ENCODE measurements around the gene GREM2. TPM values are rescaled to one million over a fixed set of nuclear protein-coding genes. Genes with fewer than 3 reads are reported as not detected.

GREM2 gene
- total RNA-seq, 4 donors from 2014 or later, result 1.8 to 8.9 (median 3.3) TPM

DNA sequence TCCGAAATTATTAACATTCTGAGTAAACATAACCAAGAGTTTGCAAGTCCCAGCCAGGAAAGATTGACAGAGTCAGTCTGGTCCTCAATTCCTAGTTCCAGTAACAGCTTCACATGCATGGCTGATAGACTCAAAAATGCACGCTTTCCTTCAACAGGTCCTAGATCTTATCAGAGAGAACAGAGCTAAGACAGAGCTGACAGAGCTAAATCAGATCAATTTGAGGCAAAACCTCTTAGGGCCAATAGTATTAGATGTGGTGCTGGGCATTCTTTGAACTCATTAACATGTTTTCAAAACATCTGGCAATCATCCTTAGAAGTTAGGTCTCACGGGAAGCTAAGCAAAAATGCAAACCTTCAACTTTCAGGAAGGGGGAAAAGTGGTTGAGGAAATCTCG is 114.0 kb downstream of the GREM2 start:
- H3K4me1 ChIP-seq, result no peaks in the 10 kb centered on the region
- H3K27ac ChIP-seq, result no peak overlapping the region
- H3K27me3 ChIP-seq, result no peaks in the 10 kb centered on the region
- TF ChIP-seq, protein P1, sequence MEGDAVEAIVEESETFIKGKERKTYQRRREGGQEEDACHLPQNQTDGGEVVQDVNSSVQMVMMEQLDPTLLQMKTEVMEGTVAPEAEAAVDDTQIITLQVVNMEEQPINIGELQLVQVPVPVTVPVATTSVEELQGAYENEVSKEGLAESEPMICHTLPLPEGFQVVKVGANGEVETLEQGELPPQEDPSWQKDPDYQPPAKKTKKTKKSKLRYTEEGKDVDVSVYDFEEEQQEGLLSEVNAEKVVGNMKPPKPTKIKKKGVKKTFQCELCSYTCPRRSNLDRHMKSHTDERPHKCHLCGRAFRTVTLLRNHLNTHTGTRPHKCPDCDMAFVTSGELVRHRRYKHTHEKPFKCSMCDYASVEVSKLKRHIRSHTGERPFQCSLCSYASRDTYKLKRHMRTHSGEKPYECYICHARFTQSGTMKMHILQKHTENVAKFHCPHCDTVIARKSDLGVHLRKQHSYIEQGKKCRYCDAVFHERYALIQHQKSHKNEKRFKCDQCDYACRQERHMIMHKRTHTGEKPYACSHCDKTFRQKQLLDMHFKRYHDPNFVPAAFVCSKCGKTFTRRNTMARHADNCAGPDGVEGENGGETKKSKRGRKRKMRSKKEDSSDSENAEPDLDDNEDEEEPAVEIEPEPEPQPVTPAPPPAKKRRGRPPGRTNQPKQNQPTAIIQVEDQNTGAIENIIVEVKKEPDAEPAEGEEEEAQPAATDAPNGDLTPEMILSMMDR (IDR thresholded peaks at IDR 0.05), result no peak
- TF ChIP-seq POLR2A (IDR thresholded peaks at IDR 0.05) (no peak), EP300 (IDR thresholded peaks at IDR 0.05) (no peak), POLR2AphosphoS5 (IDR thresholded peaks at IDR 0.05) (no peak)
- no peak for ATAC-seq
- no peak overlapping the region for H3K4me3 ChIP-seq
- no peaks in the 10 kb centered on the region for H3K9me3 ChIP-seq
- H3K36me3 ChIP-seq, result no peaks in the 10 kb centered on the region
- WGBS, 2 donors (ENCODE audit: low coverage in 1 of 2), result 61 to 87% methylated on average over 3 to 4 of the region's 4 CpGs

DNA sequence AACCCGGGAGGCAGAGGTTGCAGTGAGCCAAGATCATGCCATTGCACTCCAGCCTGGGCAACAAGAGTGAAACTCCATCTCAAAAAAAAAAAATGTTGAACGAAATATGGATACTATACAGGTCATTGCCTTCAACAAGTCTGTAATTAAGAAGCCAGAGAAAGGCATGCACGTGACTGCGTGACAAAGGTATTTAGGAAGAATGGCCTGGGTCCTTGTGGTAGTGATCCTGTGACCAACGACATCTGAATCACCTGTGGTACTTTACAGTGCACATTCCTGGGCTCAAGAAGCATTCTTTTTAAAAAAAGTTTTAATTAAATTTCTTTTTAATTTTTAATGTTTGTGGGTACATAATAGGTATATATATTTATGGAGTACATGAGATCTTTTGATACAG is 115.0 kb downstream of the GREM2 start:
- Histone ChIP-seq H3K27ac (no peak overlapping the region), H3K4me1 (no peaks in the 10 kb centered on the region), H3K4me3 (no peak overlapping the region), H3K27me3 (no peaks in the 10 kb centered on the region), H3K9me3 (no peaks in the 10 kb centered on the region), H3K36me3 (no peaks in the 10 kb centered on the region)
- TF ChIP-seq EP300 (IDR thresholded peaks at IDR 0.05) (no peak), POLR2AphosphoS5 (IDR thresholded peaks at IDR 0.05) (no peak), POLR2A (IDR thresholded peaks at IDR 0.05) (no peak)
- TF ChIP-seq, protein P1 (IDR thresholded peaks at IDR 0.05), result no peak
- WGBS, 2 donors (ENCODE audit: low coverage in 1 of 2), result 96% methylated on average over 5 of the region's 5 CpGs; no CpG with 5 or more reads in 1 of the 2 donors
- no peak for ATAC-seq

DNA sequence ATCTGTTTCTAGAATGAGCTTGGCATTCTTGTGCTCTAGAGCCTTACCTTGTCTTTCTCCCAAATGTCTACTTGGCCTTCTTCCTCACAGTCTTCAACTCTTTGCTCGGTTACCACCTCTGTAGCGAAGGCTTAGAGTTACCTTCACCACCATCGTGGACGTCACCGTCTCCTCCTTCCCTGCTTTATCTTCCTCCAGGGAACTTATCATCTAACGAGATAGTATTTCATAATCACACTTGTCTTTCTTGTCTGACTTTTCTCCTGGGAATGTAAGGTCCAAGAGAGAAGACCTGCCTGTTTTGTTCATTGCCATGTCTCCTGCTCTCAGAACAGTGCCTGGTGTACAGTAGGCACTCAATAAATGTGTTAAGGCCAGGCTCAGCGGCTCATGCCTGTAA is 115.6 kb downstream of the GREM2 start:
- H3K27me3 ChIP-seq, result no peaks in the 10 kb centered on the region
- 92 to 95% methylated on average over 3 to 5 of the region's 7 CpGs for WGBS, 2 donors (ENCODE audit: low coverage in 1 of 2)
- no peaks in the 10 kb centered on the region for H3K9me3 ChIP-seq
- TF ChIP-seq POLR2A (IDR thresholded peaks at IDR 0.05), result no peak
- no peak for ATAC-seq
- H3K36me3 ChIP-seq, result no peaks in the 10 kb centered on the region
- H3K27ac ChIP-seq, result no peak overlapping the region
- no peak overlapping the region for H3K4me3 ChIP-seq
- H3K4me1 ChIP-seq, result no peaks in the 10 kb centered on the region

DNA sequence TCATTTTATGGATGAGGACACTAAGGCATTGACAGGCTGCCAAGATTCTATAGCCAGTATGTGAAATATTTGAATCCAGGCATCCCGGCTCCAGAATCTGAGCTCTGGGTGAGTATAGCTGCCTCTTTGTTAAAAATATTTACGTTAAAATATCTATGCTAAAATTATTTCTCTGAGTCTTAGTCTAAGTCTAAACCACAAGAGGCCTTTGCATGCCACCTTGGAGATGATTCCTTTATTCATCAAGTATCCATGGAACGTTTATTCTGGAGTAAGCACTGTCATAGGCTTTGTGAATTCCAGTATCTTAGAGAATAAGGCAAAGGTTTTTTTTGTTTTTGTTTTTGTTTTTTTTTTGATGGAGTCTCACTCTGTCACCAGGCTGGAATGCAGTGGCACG is 116.4 kb downstream of the GREM2 start:
- ATAC-seq, result no peak
- H3K27me3 ChIP-seq, result no peaks in the 10 kb centered on the region
- no peak overlapping the region for H3K4me3 ChIP-seq
- H3K9me3 ChIP-seq, result no peaks in the 10 kb centered on the region
- TF ChIP-seq, protein P1 (IDR thresholded peaks at IDR 0.05), result no peak
- TF ChIP-seq EP300 (IDR thresholded peaks at IDR 0.05), result no peak
- TF ChIP-seq POLR2A (IDR thresholded peaks at IDR 0.05), result no peak
- no peak for TF ChIP-seq POLR2AphosphoS5 (IDR thresholded peaks at IDR 0.05)
- H3K36me3 ChIP-seq, result no peaks in the 10 kb centered on the region
- no peak overlapping the region for H3K27ac ChIP-seq
- no peaks in the 10 kb centered on the region for H3K4me1 ChIP-seq
- WGBS, 2 donors (ENCODE audit: low coverage in 1 of 2), result 73 to 77% methylated on average over 3 to 4 of the region's 4 CpGs

DNA sequence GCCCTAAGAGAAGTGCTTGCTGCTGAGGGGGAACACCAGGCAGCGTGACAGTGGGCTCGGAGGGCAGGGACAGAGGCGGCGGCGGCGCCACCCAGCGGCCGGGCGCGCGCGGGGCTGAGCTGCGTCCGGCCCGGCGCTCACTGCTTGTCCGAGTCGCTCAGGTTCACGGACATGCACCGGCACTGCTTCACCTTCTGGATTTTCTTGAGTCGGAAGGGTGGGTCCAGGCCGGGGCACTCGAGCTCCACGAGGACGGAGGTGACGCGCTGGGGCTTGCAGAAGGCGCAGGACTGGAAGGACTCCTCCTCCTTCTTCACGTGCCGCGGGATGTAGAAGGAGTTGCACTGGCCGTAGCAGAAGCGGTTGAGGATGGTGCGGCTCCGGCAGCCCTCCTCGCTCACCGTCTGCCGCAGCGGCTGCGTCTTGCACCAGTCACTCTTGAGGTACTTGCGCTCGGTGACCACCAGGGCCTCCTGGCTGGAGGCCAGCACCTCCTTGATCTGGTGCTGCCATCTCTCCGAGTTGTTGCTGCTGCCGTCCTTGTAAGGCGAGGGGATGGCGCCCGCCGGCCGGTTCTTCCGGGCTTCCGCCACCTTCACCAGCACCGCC is 119.0 kb downstream of the GREM2 start:
- Histone ChIP-seq H3K4me1 (no peaks in the 10 kb centered on the region), H3K36me3 (no peaks in the 10 kb centered on the region), H3K9me3 (no peaks in the 10 kb centered on the region), H3K27ac (no peak overlapping the region), H3K27me3 (no peaks in the 10 kb centered on the region), H3K4me3 (peak overlapping the region in 1 of 2 donors; percentile 20)
- 69% methylated on average over 11 of the region's 52 CpGs; no CpG with 5 or more reads in 1 of the 2 donors for WGBS, 2 donors (ENCODE audit: low coverage in 1 of 2)
- no peak for TF ChIP-seq POLR2AphosphoS5 (IDR thresholded peaks at IDR 0.05)
- TF ChIP-seq, protein P1 (IDR thresholded peaks at IDR 0.05), result peak in 1 of 4 experiments; percentile 27
- ATAC-seq, result no peak

Measured in gastroesophageal sphincter (tissue), 4 donors.